K562 (cell line): ENCODE measurements around the gene PRR14.

Experiments used
- ATF7 ChIP-seq: fragments of 450-650 bp; IDR thresholded peaks from 2 replicates; pipeline ENCODE4 v1.7.1; 2014; ENCODE audit warnings: mild to moderate bottlenecking, moderate library complexity
- CHD2 ChIP-seq: IDR thresholded peaks from 2 replicates; pipeline ENCODE4 v1.6.1; 2011; ENCODE audit warnings: low read depth, low read length
- CTCF ChIP-seq, 3 experiments: IDR thresholded peaks in 2 of 3; conservative IDR thresholded peaks in 1 of 3; 2 replicates each; pipeline ENCODE4 v1.5.1; 2011 to 2012; ENCODE audit warnings: low read length in 3 of 3, mild to moderate bottlenecking in 3 of 3, control low read depth in 2 of 3, improper control_type of control experiment in 1 of 3, inconsistent platforms in 1 of 3, low read depth in 1 of 3, mixed read lengths in 1 of 3, moderate library complexity in 1 of 3; ENCODE audit not compliant: insufficient read depth in 2 of 3
- E2F4 ChIP-seq: sonication (generic); formaldehyde crosslinking; IDR thresholded peaks from 2 replicates; pipeline ENCODE4 v1.8.0; 2022; ENCODE audit warnings: mild to moderate bottlenecking, low read depth, missing genetic modification reagents
- HINFP ChIP-seq: fragments of 450-650 bp; conservative IDR thresholded peaks from 2 replicates; pipeline ENCODE4 v1.6.1; 2016; ENCODE audit warnings: missing genetic modification characterization, low read depth, mild to moderate bottlenecking, control low read depth, missing compliant biosample characterization
- HNRNPLL ChIP-seq: fragments of 200-400 bp; formaldehyde crosslinking; IDR thresholded peaks from 2 replicates; pipeline ENCODE4 v1.6.1; 2017; ENCODE audit warnings: low read length, low read depth, mild to moderate bottlenecking; ENCODE audit not compliant: poor library complexity, severe bottlenecking
- POLR2A ChIP-seq: fragments of 450-650 bp; conservative IDR thresholded peaks from 2 replicates; pipeline ENCODE4 v1.6.1; 2016
- POLR2AphosphoS2 ChIP-seq: IDR thresholded peaks from 2 replicates; pipeline ENCODE4 v1.6.1; 2012; ENCODE audit warnings: low read length, improper control_type of control experiment
- USF1 ChIP-seq: sonication (generic); formaldehyde crosslinking; IDR thresholded peaks from 2 replicates; pipeline ENCODE4 v1.9.0; 2022; ENCODE audit warnings: mild to moderate bottlenecking, missing genetic modification reagents
- YY1 ChIP-seq, 3 experiments: IDR thresholded peaks; 2 replicates each; pipeline ENCODE4 v1.6.1; 2011; ENCODE audit warnings: low read length in 2 of 3, mild to moderate bottlenecking in 2 of 3, moderate library complexity in 2 of 3, borderline replicate concordance in 1 of 3, control low read depth in 1 of 3, low read depth in 1 of 3; ENCODE audit not compliant: insufficient read depth in 3 of 3, insufficient replicate concordance in 2 of 3, control insufficient read depth in 1 of 3, insufficient read length in 1 of 3; ENCODE audit errors: extremely low read depth in 1 of 3

- TF ChIP-seq HNRNPLL: no peak
- no peak for TF ChIP-seq POLR2A
- TF ChIP-seq POLR2AphosphoS2: no peak
- TF ChIP-seq E2F4 (CRISPR knock-in tag): no peak
- no peak for TF ChIP-seq HINFP (tag)
- no peak for TF ChIP-seq YY1 (IDR thresholded peaks at IDR 0.05; ENCODE audit: borderline replicate concordance in 1 of 3, control insufficient read depth in 1 of 3, extremely low read depth in 1 of 3, insufficient read depth in 3 of 3, insufficient read length in 1 of 3, insufficient replicate concordance in 2 of 3, low read depth in 1 of 3, low read length in 2 of 3)
- no peak for TF ChIP-seq CHD2
- no peak for TF ChIP-seq USF1 (CRISPR knock-in tag)
- no peak for TF ChIP-seq ATF7
- no peak for TF ChIP-seq CTCF (IDR thresholded peaks at IDR 0.05 in 2 of 3, conservative IDR thresholded peaks at IDR 0.05 in 1 of 3; ENCODE audit: insufficient read depth in 2 of 3, low read depth in 1 of 3, low read length in 3 of 3)
Observed at GRCh38 chr16:30669026-30669902, 18.5 kb downstream of the PRR14 start.
